ENCODE data around the gene LEFTY2. TPM values are rescaled to one million over a fixed set of nuclear protein-coding genes. Genes with fewer than 3 reads are reported as not detected.

LEFTY2 gene
- total and polyA plus RNA-seq, 9 of the 15 experiments (the other 6 are each of a cell fraction or from before 2014, with no cell fraction given) = 0.04 to 0.14 TPM; not detected in 7

GRCh38 chr1:225961659-225962439, 20.8 kb upstream of the LEFTY2 start (continued):
- no peak for TF ChIP-seq ZNF449 (CRISPR knock-in tag; IDR thresholded peaks at IDR 0.05)
- TF ChIP-seq BRCA1 (IDR thresholded peaks at IDR 0.05) = no peak
- TF ChIP-seq BRCA1 (CRISPR knock-in tag; IDR thresholded peaks at IDR 0.05) = 0 out of 2 replicates have a peak, but pooled peaks have one; percentile 24
- TF ChIP-seq BCOR (IDR thresholded peaks at IDR 0.05) = peak; percentile 34; the same call in 1 of the 2 replicates
- TF ChIP-seq ZBTB33 (CRISPR knock-in tag; IDR thresholded peaks at IDR 0.05) = peak; percentile 12; the same call in 1 of the 2 replicates
- TF ChIP-seq E2F6 (IDR thresholded peaks at IDR 0.05; ENCODE audit: borderline replicate concordance in 1 of 2, extremely low read depth in 1 of 2, insufficient read depth in 1 of 2, insufficient read length in 1 of 2, low read depth in 1 of 2, low read length in 1 of 2, poor library complexity in 1 of 2, severe bottlenecking in 1 of 2) = no peak
- TF ChIP-seq THRB (CRISPR knock-in tag; conservative IDR thresholded peaks at IDR 0.05) = peak; percentile 84; the same call in 1 of the 2 replicates
- no peak for TF ChIP-seq PTBP1 (IDR thresholded peaks at IDR 0.05; ENCODE audit: low read depth, low read length)
- no peak for TF ChIP-seq ZNF740 (CRISPR knock-in tag; IDR thresholded peaks at IDR 0.05)
- TF ChIP-seq ZNF740 (tag; IDR thresholded peaks at IDR 0.05) = 0 out of 4 replicates have a peak, but pooled peaks of 1 of the 2 experiments have one; percentile 36
- peak; percentile 69; the same call in 1 of the 2 replicates for TF ChIP-seq ZBTB26 (CRISPR knock-in tag; IDR thresholded peaks at IDR 0.05)
- TF ChIP-seq LARP7 (IDR thresholded peaks at IDR 0.05) = 0 out of 2 replicates have a peak, but pooled peaks have one; percentile 19
- 0 out of 2 replicates have a peak, but pooled peaks have one; percentile 38 for TF ChIP-seq TOE1 (IDR thresholded peaks at IDR 0.05; ENCODE audit: borderline replicate concordance)
- TF ChIP-seq TOE1 (CRISPR knock-in tag; IDR thresholded peaks at IDR 0.05; ENCODE audit: borderline replicate concordance, low read depth) = no peak
- no peak for TF ChIP-seq TAF9B (IDR thresholded peaks at IDR 0.05; ENCODE audit: partially characterized antibody)
- peak; percentile 40; the same call in 1 of the 2 replicates for TF ChIP-seq MTA1 (IDR thresholded peaks at IDR 0.05; ENCODE audit: borderline replicate concordance)
